GM18868 (cell line): Measurements from ENCODE around the gene TM9SF3.

Experiments
- ATAC-seq: cut with Tn5 transposase; IDR thresholded peaks from one replicate; pipeline ENCODE4 v1.9.1; 2021; ENCODE audit warnings: mild to moderate bottlenecking, moderate library complexity; ENCODE audit not compliant: unreplicated experiment

Gene TM9SF3

GRCh38 chr10:96586419-96587263 is at the start of gene TM9SF3:
Gene TM9SF3, minus strand, starts transcription at chr10:96587012. Its CDS starts 177 bp downstream, at chr10:96586835.
- ATAC-seq = peak; percentile 78

- no peak for ATAC-seq
Observed at GRCh38 chr10:96636551-96636950, 49.7 kb upstream of the TM9SF3 start.

- no peak for ATAC-seq
Observed at GRCh38 chr10:96632974-96633710, 46.3 kb upstream of the TM9SF3 start.

GRCh38 chr10:96627292-96627691 is 40.5 kb upstream of the TM9SF3 start:
- no peak for ATAC-seq

GRCh38 chr10:96626795-96627194 is 40.0 kb upstream of the TM9SF3 start:
- ATAC-seq = no peak

- ATAC-seq = no peak
Observed at GRCh38 chr10:96625173-96625572, 38.4 kb upstream of the TM9SF3 start.

- no peak for ATAC-seq
Observed at GRCh38 chr10:96622013-96622787, 35.4 kb upstream of the TM9SF3 start.

- no peak for ATAC-seq
Observed at GRCh38 chr10:96619796-96620773, 33.3 kb upstream of the TM9SF3 start.

- no peak for ATAC-seq
Observed at GRCh38 chr10:96619120-96619519, 32.3 kb upstream of the TM9SF3 start.

- ATAC-seq = no peak
Observed at GRCh38 chr10:96618653-96619052, 31.8 kb upstream of the TM9SF3 start.

- no peak for ATAC-seq
Observed at GRCh38 chr10:96616961-96617360, 30.1 kb upstream of the TM9SF3 start.

- ATAC-seq = no peak
Observed at GRCh38 chr10:96614515-96614914, 27.7 kb upstream of the TM9SF3 start.

- ATAC-seq = no peak
Observed at GRCh38 chr10:96613576-96613975, 26.8 kb upstream of the TM9SF3 start.

- ATAC-seq = no peak
Observed at GRCh38 chr10:96612055-96612830, 25.4 kb upstream of the TM9SF3 start.

- ATAC-seq = no peak
Observed at GRCh38 chr10:96610817-96611216, 24.0 kb upstream of the TM9SF3 start.

GRCh38 chr10:96609510-96609909 is 22.7 kb upstream of the TM9SF3 start:
- no peak for ATAC-seq

- no peak for ATAC-seq
Observed at GRCh38 chr10:96608805-96609204, 22.0 kb upstream of the TM9SF3 start.

GRCh38 chr10:96608262-96608661 is 21.4 kb upstream of the TM9SF3 start:
- no peak for ATAC-seq

- no peak for ATAC-seq
Observed at GRCh38 chr10:96606946-96607345, 20.1 kb upstream of the TM9SF3 start.
